Stimulated activated CD4-positive, alpha-beta T cell treated with anti-CD3 and anti-CD28 coated beads, Interleukin-2, amount 100 ng/mL, for 24 hours (primary cell): ENCODE data around the gene C10orf105.

Source experiments
- DNase-seq, 2 donors: peaks; one replicate each; pipeline ENCODE4 v3.0.0-alpha.2; 2020

C10orf105 gene

GRCh38 chr10:71715860-71716259 lies 3.7 kb downstream of the C10orf105 start:
- DNase-seq = no peak

GRCh38 chr10:71715026-71715425 lies 4.6 kb downstream of the C10orf105 start:
- DNase-seq = no peak

- no peak for DNase-seq
These were observed 5.0 kb downstream of the C10orf105 start for GRCh38 chr10:71714592-71714991.

- no peak for DNase-seq
These were observed 5.6 kb downstream of the C10orf105 start for GRCh38 chr10:71714031-71714410.

- DNase-seq = peak; percentile 45 to 48
These were observed 6.2 kb downstream of the C10orf105 start for GRCh38 chr10:71713135-71714030.

- DNase-seq = peak; percentile 31 to 34
These were observed 6.9 kb downstream of the C10orf105 start for GRCh38 chr10:71712572-71713134.

- DNase-seq = no peak
These were observed 7.4 kb downstream of the C10orf105 start for GRCh38 chr10:71712170-71712569.

GRCh38 chr10:71711052-71711623 lies 8.4 kb downstream of the C10orf105 start:
- DNase-seq = no peak

- no peak for DNase-seq
These were observed 9.1 kb downstream of the C10orf105 start for GRCh38 chr10:71710519-71710918.

- DNase-seq = no peak
These were observed 10.4 kb downstream of the C10orf105 start for GRCh38 chr10:71708897-71709882.

- DNase-seq = peak; percentile 77 to 78
These were observed 11.3 kb downstream of the C10orf105 start for GRCh38 chr10:71708301-71708703.

- DNase-seq = no peak
These were observed 12.3 kb downstream of the C10orf105 start for GRCh38 chr10:71707240-71707789.

GRCh38 chr10:71706216-71707121 lies 13.1 kb downstream of the C10orf105 start:
- no peak for DNase-seq

GRCh38 chr10:71705582-71705981 lies 14.0 kb downstream of the C10orf105 start:
- no peak for DNase-seq

GRCh38 chr10:71704816-71705215 lies 14.8 kb downstream of the C10orf105 start:
- DNase-seq = no peak

- DNase-seq = no peak
These were observed 16.0 kb downstream of the C10orf105 start for GRCh38 chr10:71703577-71703976.

- no peak for DNase-seq
These were observed 18.0 kb downstream of the C10orf105 start for GRCh38 chr10:71701496-71702132.

- DNase-seq = no peak
These were observed 18.7 kb downstream of the C10orf105 start for GRCh38 chr10:71700731-71701368.

GRCh38 chr10:71698737-71699136 lies 20.8 kb downstream of the C10orf105 start:
- DNase-seq = no peak
